DND-41 (cell line): ENCODE results near the gene ZMYND12.
"Not testable (repeated sequence)": the region's sequence is repeated elsewhere in the genome, so short reads cannot be mapped to it uniquely, and the experiment has no call there.

Source experiments
- CTCF ChIP-seq: IDR thresholded peaks from 2 replicates; pipeline ENCODE4 v1.5.1; 2012; ENCODE audit warnings: borderline replicate concordance, low read length, moderate library complexity, mild to moderate bottlenecking; ENCODE audit not compliant: poor library complexity, severe bottlenecking; ENCODE audit errors: extremely low read depth
- EZH2 ChIP-seq: IDR thresholded peaks from 3 replicates; pipeline ENCODE4 v1.6.1; 2012; ENCODE audit warnings: borderline replicate concordance, low read depth, mild to moderate bottlenecking, moderate library complexity, low read length, inconsistent platforms; ENCODE audit not compliant: severe bottlenecking

- not testable (repeated sequence) for TF ChIP-seq CTCF, EZH2
Measured at GRCh38 chr1:42502031-42502430, 46.2 kb upstream of the ZMYND12 start.
